Tongue (tissue), 2 donors: ENCODE measurements around the gene CDC14C. TPM values are rescaled to one million over a fixed set of nuclear protein-coding genes. Genes with fewer than 3 reads are reported as not detected.
"Not testable (repeated sequence)": the region's sequence is repeated elsewhere in the genome, so short reads cannot be mapped to it uniquely, and the experiment has no call there.

Experiments used
- DNase-seq: peaks from one replicate; pipeline ENCODE4 v3.0.0-alpha.2; 2015
- total RNA-seq: library from RNA; depleted of rRNA; stranded (reverse); fragments of >200 nt; gene quantifications from one replicate; pipeline ENCODE4 v1.2.3, GENCODE V29; 2014

The CDC14C gene
- total RNA-seq: not detected

DNA sequence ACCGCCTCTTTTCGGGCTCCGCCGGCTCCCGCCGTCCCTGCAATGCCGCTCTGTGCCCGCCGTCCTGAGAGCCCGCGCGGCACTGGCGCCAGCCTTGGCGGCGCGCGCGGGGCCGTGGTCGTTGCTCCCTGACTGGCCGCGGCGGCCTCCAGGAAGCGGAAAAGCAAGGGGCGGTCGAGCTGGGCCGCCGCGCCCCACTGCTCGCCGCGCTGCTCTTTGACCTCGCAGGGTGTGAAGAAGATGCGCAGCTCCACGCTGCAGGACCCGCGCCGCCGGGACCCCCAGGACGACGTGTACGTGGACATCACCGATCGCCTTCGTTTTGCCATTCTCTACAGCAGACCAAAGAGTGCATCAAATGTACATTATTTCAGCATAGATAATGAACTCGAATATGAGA is at the start of gene CDC14C:
CDC14C (plus strand) TSS at position 115 of the 400 bp plus-strand sequence; CDS start at position 241, 126 bp downstream.
- DNase-seq: no peak

DNA sequence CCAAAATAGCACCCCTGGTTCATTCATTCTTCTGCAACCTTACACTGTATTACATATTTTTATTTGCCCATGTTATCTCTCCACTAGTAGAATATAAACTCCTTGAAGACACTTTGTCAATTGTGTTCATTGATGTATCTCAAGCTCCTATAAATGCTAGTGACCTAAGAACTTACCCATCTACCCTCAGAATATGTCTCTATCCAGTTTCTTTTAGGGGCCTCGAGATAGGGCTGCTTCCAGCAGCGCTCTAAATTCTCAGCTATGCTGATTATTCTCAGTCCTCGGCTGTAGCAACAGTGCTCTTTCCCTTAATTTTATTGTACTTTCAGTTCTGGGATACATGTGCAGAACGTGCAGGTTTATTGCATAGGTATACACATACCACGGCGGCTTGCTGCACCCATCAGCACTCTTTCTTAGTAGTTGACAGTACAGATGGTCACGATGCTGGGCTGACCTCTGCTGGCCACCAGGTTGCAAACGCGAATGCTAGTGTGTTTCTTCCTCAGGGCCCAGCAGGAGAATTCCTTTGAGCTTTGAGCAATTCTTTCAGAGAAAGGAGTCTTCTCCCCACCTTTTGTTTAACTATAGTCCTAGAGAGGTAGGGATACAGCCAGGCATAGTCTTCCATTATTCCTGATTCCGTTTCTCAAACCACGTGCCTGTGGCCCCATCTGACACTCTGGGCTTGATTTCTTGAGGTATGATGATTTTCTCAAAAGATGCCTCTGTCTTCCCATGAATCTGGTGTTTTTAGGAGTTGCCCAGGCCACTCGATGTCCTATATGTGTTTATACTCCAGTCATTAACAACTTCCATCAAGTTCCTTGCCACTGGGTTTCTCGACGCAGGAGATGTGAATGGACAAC is 49.1 kb upstream of the CDC14C start:
- peak; percentile 48 for DNase-seq

DNA sequence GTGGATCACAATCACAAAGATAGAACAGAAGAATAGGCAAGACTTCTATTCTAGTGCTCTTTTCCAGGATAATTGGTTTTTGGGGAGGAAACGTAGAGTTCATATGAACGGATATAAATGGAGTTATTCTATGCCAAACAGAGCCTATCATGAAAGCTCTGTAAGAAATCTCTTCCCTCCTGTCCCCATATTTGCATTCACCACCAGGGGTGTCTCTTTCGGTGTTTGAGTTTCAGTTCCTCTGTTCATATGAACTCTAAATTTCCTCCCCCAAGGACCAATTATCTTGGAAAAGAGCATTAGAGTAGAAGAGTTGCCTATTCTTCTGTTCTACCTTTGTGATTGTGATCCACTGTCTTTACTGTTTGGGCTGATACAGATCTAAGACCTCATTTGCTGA is 48.3 kb upstream of the CDC14C start:
- no peak for DNase-seq

DNA sequence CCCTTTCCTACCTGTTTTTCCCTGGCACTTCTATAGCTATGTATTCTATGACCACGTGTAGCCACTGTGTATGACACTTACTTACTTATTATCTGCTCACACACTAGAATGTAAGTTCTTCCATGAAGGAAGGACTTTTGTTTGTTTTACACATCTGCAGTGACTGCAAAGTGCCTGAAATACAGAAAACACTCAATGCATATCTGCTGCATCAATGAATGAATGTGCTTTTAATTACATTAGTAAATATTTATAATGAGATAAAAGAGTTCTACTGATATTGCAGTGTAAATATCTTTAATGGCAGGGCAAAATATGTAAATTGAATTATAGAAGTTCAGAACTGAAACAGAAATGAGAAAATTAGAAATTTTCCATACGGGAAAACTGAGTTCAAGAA is 43.5 kb upstream of the CDC14C start:
- DNase-seq: no peak

DNA sequence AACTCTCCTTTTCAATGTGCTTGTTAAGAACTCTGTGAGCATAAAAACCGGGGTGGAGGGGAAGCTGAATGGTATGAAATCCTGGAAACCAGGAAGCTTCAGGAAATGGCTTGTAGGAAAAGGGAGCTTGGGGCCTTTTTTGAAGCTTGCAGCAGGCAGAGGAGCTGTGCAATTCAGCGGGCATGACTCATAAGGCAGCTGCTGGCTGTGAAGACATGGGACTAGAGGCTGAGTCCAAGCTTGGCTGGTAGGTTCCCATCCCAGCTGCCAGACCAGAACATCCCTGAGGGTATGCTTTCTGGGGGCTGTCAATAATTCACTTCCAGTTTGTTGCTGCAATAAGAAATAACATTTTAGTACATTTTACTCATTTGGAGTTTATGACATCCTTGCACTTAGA is 36.8 kb upstream of the CDC14C start:
- DNase-seq: no peak

DNA sequence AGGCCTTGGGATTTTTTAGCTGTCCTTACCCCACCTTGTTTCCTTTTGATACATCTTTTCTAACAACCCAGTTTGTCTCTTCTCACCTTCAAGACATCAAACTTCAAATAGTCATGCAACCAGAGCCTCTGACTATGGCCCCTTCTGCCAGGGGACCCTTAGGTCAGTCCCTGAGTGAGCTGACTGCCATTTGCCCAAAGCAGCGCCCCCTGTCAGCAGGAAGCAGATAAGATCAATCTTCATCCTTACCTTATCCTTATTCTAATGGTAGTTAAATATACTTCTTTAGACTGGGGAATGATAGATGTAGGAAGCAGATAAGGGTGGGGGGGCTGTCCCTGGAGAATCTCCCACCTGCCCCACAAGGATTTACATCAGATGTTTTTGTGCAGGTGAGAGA is 29.8 kb upstream of the CDC14C start:
- DNase-seq: no peak

DNA sequence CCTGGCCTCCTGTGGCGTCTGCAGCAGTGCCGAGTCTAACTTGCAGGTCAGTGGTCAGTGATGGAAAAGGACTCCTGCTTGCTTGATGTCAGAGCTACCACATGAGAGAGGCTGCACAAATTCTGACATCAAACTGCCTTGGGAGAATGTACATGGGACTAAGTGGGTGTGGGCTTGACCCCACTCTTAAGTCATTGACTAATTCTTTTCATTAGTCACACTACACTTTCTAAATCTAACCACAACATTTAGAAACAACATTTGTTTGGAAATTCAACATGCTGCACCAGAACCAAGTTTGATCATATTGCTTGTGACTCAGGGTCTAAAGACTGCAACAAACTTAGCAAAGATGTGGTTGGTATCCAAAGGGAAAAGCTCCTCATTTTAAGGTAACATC is 24.4 kb upstream of the CDC14C start:
- no peak for DNase-seq

DNA sequence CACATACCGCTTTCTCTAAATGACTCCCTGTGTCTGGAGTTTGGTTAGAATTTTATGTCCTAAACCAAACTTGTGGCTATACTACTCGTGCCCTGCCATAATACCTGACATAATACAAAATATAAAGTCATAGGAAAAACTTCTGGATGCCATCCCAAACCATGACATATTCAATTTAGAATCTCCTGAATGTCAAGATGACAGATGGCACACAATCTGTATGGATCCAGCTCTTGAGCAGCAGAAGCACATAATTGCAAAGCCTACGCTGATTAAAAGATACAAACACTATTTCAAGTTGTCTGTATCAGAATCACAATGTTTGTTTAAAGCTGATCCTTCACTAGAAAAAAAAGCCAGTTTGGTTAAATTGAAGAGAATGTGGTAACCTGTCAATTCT is 22.4 kb upstream of the CDC14C start:
- DNase-seq: no peak

DNA sequence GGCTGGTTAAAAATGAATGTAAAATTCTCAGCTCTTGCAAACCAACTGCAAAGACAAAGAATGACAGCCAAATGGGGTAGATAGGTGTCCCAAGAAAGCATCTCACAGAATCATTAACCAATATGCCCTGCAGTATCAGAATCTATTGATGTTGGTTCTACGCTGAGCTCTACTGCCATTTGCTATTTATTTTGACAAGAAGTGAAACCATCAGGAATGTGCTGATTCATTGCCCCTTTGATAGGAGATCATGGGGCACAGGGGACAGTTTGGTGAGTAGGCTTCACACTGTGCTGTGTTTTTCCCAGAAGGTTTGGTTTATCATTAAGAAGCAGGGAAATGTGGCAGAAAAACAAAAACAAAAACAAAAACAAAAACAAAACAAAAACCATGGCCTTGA is 19.4 kb upstream of the CDC14C start:
- DNase-seq: no peak

DNA sequence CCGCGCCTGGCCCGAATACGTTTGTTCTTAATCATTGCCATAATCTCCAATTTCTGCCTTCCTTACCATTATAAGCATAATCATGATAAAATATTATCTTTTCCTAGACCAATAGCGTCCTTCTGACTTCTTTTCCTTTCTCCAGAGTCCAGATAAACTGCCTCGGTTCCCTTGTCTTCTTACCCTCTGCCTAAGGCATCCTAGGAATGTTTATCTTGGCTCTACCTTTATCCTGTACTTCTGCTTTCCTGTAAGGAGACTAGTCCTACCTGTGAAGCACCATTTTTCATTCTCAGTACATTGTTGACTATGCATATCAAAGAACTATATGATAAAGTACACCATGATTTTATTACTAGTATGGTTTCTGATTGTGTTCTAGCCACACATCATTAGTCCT is 18.7 kb upstream of the CDC14C start:
- not testable (repeated sequence) for DNase-seq

DNA sequence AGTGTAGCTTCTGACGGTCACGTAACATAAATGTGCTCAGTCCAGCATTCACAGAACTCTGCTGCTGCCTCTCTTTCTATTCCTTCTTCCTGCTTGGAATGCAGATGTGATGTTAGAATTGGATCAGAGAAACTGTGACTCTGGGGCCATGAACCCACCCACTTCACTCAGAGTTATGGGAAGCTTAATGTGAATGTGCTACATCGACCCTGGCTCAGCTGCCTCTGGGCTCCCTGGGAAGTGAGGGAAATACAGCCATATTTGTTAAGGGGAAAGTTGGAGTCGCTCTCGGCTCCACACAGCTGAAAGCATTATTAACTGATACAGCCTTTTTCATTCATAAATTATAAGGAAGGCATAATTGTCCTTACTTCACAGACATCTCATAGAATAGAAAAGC is 14.5 kb upstream of the CDC14C start:
- not testable (repeated sequence) for DNase-seq

DNA sequence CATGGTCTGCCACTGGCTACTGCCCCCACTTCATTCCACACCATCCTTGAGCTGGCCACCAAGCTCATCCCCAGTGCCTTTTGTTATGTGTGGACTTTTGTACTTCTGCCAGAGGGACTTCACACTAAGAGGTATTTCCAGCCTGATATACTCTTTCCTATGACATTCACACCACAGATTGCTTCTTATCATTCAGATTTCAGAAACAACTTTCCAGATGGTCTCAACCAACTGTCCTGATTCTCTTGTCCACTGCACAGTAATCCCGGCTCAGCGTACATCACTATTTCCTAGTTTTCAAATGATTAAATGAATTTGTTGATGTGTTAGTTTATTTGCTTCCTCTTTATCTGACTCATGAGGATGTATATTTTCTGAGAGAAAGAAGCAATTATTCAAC is 7.1 kb downstream of the CDC14C start:
- DNase-seq: no peak

DNA sequence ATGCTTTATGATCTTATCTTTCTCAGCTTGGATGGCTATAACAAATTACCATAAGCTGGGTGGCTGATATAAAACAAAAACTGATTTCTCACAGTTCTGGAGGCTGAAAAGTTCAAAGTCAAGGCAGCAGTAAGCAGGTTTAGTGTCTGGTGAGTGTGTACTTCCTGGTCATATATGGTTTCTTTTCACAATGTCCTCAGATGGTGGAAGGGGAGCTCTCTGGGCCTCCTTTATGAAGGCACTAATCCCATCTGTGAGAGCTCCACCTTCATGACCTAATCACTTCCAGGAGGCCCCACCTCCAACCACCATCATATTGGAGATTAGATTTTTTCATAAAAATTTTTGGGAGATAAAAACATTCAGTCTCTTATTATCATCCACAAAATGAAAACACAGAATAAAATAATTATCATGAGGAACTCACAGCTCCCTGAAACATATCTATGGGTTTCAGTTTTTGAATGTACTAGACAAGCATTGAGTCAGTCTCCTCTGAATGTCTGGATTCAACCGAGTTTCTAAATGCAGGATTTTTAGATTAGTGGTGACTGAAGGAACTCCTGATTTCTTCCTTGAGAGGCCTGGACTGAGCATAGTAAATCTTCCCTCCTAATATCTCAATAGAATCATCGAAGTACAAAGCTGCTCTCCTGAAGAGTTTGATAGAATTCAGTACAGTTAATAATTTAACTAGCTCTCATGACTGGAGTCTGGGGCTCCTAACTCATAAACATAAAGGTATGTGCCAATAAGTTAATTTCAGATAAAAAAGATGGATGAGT is 8.0 kb downstream of the CDC14C start:
- DNase-seq: no peak

DNA sequence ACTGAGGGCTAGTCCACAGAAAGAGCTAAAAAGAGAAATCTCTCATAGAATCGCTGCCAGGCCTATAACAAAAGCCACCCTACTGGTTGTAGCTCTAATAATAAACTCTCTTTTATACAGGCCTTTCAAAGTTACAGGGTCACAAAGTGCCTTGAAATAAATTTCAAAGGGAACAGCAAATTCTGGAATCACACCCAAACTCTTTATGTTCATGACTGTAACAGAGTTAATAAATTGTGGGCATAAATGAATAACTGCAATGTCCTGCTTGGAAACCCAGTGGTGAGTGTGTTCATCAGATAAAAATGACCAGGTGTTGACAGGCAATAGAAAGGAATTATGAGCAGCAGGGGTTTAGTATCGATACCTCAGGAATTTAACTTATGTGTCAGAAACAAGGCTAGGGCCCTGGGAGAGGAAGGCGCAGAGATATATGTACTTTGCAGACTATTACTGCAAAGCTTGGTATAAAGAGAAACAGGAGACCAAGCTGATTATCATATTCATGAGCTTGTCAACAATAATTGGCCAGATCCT is 9.3 kb downstream of the CDC14C start:
- no peak for DNase-seq

DNA sequence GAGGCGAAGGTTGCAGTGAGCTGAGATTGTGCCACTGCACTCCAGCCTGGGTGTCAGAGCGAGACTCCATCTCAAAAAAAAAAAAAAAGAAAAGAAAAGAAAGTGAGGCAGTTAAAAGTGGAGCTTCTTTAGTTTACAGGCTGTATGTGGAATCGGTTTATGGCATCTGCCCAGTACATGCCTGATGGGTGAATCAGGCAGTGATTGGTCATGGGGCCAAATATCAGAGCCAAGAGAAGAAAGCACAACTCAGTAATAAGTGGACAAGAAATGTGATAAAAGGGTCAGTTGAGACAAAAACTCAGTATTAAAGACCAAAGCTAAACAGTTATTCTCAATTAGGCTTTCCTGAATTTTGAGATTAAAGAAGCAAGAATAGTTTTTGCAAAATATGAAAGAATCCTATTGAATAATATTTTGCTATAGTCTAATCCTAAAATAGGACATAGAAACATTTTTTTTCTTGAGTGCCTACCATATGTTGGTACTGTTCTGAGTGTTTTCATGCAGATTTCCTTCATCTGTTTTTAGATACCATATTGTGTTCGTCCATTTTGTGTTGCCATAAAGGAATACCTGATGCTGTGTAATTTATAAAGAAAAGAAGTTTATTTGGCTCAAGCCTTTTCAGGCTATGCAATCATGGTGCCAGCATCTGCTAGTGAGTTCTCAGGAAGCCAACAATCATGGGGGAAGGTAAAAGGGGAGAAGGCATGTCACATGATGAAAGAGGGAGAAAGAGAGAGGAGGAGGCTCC is 14.4 kb downstream of the CDC14C start:
- DNase-seq: no peak

DNA sequence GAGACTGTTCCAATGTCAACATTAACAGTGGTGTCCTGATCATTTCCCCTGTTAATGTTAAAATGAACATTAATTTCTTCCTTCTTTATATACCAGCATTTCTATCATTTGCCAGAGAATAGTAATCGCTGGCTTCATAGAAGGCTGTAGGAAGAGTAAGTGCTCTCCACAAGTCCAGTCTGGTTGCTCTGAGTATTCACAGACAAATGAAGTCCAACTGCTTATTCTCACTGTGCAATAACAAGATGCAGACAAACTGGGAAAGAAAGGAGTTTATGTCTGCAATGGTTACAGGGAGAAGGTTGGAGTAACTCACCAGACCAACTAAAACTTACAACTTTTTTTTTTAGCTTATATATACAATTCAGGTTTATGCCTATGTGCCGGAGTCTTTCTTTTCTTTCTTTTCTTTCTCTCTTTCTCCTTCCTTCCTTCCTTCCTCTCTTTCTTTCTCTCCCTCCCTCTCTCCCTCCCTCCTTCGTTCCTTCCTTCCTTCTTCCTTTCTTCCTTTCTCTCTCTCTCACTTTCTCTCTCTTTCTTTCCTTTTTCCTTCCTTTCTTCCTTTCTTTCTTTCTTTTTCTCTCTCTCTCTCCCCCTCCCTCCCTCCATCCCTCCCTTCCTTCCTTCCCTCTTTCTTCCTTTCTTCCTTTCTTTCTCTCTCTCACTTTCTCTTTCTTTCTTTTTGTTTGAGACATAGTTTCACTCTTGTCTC is 19.1 kb downstream of the CDC14C start:
- no peak for DNase-seq

DNA sequence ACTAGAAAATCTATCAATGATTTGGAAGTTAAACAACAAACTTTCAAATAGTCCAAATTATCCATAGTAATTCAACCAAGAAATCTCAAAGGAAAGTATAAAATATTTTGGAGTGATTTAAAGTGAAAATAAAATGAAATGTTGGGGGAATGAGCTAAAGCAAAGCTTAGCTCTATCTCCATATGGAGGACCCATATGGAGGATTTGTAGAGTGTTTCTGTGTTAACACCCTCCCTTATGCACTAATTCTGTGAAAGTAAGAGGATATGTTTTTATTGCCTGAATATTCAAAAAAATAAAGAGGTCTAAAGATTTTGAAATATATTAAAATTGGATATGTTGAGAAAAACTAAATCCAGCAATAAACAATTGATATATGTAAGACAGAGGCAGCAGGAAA is 31.6 kb downstream of the CDC14C start:
- no peak for DNase-seq

DNA sequence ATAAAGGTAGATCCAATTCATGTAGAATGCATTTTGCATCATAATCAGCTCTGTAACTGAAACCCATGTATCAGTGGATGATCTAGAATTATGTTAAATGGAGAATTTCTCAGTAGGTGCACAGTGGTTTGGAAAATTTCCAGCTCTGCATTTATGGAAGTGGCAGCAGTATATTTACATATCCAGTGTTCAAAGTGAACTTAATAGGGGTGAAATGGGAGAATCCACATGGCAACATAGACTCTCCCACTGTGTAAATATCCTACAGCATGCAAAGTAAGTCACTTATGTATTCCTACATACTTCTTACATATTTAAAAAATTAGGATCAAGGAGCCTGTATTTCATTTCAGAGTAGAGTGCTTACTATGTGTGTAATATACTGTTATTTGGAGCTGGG is 35.3 kb downstream of the CDC14C start:
- DNase-seq: no peak

DNA sequence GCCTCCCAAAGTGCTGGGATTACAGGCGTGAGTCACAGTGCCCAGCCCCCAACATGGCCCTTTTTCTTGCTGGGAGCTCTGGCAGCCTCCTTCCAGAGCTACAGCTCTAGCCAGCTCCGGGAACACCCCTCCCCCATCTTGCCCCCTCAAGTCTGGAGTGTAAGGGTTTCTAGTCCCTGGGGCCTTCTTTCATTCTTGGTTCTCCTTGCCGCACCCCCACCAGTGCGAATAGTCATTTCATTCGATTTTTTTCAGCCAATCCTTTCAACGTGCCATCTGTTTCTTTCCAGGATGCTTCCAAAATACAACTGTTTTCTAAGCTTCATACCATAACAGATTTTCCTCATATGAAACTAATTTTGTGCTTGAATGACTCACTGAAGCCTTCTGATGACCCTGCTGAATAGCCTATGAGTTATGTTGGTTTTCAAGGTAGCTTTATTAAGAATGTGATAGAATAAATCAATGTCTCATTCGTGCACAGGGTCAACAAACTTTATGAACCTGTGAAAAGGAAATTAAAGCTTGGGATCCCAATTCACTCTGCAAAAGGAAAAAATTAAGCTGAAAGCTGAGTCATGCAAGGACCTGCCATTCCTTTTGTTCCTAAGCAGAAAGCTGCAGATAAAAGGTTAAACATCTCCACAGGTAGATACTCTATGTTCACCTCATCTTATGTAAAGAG is 38.6 kb downstream of the CDC14C start:
- DNase-seq: no peak

DNA sequence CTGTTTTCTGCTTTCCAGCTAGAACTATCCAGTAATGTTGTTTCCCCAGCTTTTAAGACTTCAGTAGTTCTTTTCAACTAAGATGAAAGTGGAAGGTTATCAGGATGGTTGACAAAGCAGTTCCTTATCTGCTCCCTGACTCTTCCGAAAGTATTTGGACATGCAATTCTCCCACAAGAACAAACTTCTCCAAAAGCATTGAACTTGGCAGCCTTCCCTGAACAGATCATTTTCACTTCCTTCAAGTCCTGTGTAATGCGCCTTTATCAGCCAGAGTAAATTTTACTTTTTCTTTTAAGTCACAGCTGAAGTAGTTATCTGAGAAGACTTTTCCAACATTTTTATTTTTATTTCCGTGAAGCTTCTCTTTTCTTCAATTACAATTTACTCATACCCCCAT is 39.7 kb downstream of the CDC14C start:
- DNase-seq: peak; percentile 44

DNA sequence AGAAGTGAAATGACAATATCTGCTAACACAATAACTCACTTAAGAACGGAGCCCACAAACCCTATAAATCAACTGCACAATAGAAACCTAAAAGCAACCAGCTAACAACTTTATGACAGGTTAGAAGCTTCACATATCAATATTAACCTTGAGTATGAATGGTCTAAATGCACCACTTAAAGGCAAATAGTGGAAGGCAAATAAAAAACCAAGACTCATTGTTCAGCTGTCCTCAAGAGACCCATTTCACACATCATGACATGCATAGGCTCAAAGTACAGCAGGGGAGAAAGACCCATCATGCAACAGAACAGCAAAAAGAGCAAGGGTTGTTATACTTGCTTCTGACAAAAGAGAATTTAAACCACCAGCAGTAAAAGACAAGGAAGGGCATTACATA is 46.8 kb downstream of the CDC14C start:
- no peak for DNase-seq
